Fibroblast of mammary gland (primary cell): Measurements from ENCODE around the gene AGPAT2.
"Not testable (repeated sequence)": the region's sequence is repeated elsewhere in the genome, so short reads cannot be mapped to it uniquely, and the experiment has no call there.

Experiments
- DNase-seq: peaks from one replicate; pipeline ENCODE4 v3.0.0-alpha.2; 2010; ENCODE audit warnings: low read depth
- H3K4me3 ChIP-seq: 2 replicates; pipeline ENCODE4 v1.5.1; 2011; ENCODE audit warnings: low read depth, mild to moderate bottlenecking, low read length, moderate library complexity; ENCODE audit not compliant: control insufficient read depth
- TF ChIP-seq, protein P1 (sequence below): conservative IDR thresholded peaks from 2 replicates; pipeline ENCODE4 v1.5.1; 2011; ENCODE audit warnings: low read depth, low read length, inconsistent platforms; ENCODE audit not compliant: control insufficient read depth, insufficient read depth

AGPAT2 gene

DNA sequence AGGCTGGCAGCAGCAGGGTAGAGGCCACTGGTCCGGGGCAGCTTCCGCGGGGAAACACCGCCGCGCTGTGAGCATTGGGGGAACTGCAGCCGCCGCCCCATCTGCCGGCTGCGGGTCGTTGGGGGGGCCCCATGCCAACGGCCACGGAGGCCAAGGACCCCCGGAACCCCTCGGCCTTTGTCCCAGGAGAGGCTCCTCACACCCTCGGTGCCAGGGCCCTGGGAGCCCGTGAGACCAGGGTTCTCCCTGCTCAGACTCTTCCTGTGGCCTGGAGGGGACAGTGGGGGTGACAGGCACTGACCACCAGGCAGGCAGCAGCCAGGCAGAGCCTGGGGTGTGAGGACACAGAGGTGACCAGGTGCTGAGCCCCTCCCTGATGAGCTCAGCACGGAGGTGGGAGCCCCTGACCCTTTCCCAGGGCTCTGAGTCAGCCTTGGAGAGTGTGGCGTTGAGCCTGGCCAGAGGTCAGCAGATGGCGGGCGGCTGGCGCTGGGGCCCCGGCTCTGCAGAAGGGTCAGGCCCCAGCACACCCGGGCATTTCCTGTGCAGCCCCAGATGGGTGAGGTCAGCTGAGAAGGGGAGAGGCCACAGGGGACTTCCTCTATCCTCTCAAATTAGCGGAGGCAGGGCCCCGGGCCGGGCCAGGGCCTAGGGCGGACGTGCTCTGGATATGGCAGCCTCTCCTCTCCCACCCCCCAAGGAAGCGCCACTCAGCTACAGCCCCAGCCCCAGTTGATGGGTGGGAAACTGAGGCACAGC, 42.5 kb downstream of the AGPAT2 start:
- TF ChIP-seq, protein P1, sequence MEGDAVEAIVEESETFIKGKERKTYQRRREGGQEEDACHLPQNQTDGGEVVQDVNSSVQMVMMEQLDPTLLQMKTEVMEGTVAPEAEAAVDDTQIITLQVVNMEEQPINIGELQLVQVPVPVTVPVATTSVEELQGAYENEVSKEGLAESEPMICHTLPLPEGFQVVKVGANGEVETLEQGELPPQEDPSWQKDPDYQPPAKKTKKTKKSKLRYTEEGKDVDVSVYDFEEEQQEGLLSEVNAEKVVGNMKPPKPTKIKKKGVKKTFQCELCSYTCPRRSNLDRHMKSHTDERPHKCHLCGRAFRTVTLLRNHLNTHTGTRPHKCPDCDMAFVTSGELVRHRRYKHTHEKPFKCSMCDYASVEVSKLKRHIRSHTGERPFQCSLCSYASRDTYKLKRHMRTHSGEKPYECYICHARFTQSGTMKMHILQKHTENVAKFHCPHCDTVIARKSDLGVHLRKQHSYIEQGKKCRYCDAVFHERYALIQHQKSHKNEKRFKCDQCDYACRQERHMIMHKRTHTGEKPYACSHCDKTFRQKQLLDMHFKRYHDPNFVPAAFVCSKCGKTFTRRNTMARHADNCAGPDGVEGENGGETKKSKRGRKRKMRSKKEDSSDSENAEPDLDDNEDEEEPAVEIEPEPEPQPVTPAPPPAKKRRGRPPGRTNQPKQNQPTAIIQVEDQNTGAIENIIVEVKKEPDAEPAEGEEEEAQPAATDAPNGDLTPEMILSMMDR: peak; percentile 65
- DNase-seq: peak; percentile 52
- H3K4me3 ChIP-seq: no peak overlapping the region

DNA sequence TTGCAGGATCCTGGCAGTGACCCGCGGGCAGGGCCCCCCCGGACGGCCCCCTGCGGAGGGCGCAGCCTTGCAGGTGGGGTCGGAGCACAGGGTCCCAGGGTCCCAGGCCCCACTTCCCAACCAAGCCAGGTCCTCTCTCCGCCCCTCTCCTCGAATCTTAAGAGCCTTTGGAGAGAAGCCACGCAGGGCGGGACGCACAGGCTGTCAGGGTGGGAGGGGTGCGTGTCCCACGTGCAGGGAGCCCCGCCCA, 43.0 kb downstream of the AGPAT2 start:
- TF ChIP-seq, protein P1: no peak
- peak; percentile 54 for DNase-seq
- H3K4me3 ChIP-seq: no peak overlapping the region

DNA sequence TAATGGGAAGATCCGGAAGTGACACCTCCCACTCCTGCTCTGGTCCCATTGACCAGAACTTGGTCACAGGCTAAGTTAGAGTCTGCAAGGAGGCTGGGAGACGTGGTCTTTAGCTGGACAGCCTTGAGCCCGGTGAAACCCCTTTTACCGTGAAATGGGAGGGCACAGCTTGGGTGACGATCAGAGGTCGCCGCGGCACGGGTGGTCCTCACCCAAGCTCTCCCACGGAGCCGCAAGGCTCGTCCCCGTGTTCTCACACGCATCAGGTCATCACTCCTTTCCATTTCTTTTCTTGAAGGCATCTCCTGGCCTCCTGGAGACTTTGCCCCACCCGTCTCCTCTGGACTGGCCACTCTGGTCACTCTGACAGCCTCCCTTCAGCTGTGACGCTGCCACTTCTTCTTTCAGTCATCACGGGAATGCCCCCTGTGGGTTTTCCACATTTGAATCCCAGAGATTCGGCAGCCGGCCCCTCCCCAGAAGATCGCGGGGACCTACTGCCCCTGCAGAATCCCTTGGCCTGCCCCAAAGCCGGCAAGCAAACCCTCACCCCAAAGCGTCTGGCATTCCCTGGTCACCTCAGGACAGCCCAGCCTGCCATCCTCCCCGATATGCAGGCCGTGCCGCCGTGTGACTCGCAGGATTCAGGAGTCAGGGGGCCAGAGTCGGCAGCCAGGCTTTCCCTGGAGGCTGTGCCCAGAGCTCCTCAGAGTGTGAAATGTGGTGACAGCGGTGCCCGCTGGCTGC, 43.5 kb downstream of the AGPAT2 start:
- TF ChIP-seq, protein P1: no peak
- no peak for DNase-seq
- no peak overlapping the region for H3K4me3 ChIP-seq

DNA sequence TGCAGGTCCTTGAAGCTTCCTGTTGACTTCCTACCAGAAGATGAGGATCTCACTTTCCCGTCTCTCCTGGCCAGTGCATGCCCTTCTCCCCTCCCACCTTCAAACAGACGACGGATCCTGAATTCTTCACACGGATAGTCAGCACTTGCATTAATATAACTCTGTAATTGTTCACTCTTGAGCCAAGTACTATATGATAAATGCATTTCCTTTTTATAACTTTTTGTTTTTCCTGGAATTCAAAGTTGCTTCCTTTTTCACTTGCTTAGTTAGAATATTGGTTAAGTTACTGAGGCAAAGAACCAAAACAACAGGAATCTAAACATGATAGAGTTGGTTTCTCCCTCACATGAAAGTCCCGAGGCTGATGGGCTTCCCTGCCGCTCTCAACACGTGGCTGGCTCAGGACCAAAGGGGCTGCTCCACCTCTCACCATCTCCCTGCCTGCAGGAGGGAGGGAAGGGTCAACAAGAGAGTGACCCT, 44.8 kb downstream of the AGPAT2 start:
- no peak for DNase-seq
- TF ChIP-seq, protein P1: no peak

DNA sequence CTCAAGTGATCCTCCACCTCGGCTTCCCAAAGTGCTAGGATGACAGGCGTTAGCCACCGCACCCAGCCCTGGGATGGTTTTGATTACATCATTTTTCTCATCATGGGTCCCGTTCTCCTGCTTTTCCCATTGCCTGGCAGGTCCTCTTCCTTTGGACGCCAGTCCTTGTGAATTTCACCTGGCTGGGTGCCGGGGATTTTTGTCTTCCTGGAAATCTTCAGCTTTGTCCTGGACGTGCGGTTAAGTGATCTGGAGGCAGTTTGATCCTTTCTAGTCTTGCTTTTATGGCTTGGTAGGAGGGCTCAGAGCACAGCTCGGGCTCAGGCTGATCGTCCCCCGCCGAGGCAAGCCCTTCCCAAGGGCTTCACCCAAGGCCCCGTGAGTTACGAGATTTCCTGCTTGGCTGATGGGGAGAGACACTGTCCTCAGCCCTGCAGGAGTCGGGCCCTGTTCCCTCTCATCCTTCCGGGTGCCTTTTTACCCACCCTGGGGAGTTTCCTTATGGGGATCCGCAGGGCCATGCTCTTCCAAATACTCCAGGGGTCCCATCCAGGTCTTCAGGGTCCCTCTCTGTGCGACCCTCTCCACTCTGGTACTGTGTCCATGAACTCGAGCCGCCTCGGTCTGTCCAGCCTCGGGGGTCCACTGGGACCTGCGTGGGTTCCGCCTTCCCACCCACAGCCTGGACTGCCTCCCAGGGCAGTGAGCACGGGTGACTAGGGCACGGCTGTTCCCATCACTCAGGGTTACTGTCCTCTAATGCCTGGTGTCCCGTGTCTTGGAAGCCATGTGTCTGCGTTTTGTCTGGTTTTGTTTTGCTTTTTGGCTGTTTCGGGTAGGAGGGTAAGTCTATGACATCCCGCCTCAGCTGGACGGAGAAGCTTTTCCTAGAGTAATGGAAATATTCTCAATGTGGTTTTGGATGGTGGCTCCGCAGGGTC, 46.8 kb downstream of the AGPAT2 start:
- H3K4me3 ChIP-seq: no peak overlapping the region
- DNase-seq: no peak
- TF ChIP-seq, protein P1: no peak

More for the DNA sequence above, 44.8 kb downstream of the AGPAT2 start:
- H3K4me3 ChIP-seq: no peak overlapping the region

DNA sequence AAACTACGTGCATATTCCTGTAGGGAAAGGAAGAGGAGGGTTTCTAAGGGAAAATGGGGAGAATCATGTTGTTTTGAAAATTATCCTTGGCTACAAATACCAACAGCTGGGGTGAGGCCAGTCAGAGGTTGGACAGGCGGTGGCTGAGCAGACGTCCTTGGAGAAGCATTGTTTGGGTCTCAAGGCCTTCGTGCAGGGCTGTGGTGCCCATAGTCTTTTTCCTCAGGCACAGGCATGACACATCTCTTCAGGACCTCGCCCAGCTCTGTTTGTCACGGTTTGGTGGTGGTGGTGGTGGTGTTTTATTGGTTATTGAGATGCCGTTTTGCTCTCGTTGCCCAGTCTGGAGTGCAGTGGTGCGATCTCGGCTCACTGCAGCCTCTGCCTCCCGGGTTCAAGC, 52.4 kb downstream of the AGPAT2 start:
- no peak for DNase-seq
- H3K4me3 ChIP-seq: no peak overlapping the region
- TF ChIP-seq, protein P1: no peak

DNA sequence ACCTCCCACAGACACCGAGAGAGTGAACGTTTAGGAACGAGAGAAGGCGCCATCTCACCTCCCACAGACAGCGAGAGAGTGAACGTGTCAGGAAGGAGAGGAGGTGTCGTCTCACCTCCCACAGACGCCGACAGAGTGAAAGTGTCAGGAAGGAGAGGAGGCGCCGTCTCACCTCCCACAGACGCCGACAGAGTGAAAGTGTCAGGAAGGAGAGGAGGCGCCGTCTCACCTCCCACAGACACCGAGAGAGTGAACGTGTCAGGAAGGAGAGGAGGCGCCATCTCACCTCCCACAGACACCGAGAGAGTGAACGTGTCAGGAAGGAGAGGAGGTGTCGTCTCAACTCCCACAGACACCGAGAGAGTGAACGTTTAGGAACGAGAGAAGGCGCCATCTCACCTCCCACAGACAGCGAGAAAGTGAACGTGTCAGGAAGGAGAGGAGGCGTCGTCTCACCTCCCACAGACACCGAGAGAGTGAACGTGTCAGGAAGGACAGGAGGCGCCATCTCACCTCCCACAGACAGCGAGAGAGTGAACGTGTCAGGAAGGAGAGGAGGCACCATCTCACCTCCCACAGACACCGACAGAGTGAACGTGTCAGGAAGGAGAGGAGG, 54.7 kb downstream of the AGPAT2 start:
- not testable (repeated sequence) for DNase-seq, H3K4me3 ChIP-seq

DNA sequence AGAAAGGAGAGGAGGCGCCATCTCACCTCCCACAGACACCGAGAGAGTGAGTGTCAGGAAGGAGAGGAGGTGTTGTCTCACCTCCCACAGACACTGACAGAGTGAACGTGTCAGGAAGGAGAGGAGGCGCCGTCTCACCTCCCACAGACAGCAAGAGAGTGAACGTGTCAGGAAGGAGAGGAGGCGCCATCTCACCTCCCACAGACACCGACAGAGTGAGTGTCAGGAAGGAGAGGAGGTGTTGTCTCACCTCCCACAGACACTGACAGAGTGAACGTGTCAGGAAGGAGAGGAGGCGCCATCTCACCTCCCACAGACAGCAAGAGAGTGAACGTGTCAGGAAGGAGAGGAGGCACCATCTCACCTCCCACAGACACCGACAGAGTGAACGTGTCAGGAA, 55.2 kb downstream of the AGPAT2 start:
- DNase-seq, H3K4me3 ChIP-seq: not testable (repeated sequence)
